Measurements from ENCODE around the gene RTN4RL2.
"Not testable (repeated sequence)": the region's sequence is repeated elsewhere in the genome, so short reads cannot be mapped to it uniquely, and the experiment has no call there.

RTN4RL2 gene

DNA sequence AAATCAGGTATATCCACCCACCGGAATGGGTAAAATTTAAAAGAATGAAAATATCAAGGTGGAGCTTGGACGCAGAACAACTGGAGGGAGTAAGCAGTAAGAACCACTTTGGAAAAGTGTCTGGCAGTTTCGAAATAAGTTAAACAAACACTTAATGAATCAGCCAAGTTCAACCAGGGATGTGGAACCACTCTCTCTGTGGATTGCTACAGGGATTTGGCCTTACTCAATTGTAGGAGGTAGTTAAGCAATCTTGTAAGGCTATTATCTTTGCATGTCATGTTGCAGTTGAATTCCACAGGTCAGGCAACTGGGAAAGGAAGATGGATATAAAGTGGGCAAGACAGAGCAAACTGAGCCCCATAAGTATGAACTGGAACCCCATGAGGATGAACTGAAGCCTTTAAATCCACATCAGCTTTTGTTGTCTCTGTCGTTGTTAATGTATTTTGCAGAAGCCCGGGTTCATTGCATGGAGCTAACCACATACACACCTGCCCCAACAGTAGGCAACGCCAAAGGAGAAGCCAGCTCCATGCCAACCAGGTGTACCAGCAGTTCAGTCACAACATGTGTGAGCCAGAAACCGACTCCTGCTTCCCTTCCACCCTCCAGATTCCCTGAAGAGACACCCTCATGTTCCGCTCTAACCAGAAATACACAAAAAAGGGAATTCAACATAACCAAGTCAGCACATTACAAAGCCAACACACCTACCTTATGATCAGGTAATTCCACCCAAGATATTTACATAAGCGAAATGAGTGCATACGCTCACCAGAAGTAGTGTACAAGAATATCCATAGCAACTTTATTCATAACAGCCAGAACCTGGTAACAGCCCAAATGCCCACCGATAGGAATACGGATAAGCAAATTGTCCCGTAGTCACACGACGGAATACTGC is 25.4 kb upstream of the RTN4RL2 start:
- no peak for DNase-seq

- no peak for DNase-seq
Measured at GRCh38 chr11:57436031-57436430, 24.3 kb upstream of the RTN4RL2 start.

DNA sequence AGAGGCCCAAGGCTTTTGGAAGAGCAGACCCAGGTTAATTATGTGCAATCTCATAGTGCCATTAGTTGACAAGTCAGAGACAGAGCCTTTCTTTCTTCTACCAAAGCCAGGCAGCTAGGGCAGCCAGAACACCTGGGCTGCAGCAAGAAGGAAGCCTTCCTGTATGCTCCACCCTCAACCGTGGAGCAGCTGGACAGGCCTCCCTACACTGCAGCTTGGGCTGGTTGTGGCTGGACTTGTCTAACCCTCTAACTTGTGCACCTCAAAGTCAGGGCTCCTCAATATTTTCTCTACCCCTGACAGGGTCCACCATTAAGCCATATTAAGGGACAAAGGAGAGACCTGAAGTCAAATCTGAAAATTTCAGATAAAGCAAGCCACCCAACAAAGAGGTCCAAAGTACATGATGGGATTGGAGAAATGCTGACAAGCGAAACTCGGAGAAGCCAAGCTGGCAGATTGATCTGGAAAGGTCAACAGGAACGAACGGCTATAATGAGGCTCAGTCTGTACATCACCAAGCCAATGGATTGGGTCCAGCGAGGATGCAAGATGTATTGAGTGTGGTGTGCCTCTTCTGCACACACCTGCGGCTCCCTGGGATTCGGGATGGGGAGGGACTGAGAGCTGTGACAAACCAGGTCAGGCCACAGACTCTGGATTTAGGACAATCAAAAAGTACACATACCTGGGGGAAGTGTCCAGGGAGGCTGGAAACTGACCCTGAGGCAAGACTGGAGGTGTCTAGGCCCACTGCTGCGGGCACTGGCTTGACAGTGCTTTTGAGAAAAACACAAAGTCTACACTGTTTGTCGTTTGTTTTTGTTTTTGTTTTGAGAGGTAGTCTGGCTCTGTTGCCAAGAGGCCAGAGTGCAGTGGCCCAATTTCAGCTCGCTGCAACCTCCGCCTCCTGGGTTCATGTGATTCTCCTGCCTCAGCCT is 21.7 kb upstream of the RTN4RL2 start:
- no peak for DNase-seq

DNA sequence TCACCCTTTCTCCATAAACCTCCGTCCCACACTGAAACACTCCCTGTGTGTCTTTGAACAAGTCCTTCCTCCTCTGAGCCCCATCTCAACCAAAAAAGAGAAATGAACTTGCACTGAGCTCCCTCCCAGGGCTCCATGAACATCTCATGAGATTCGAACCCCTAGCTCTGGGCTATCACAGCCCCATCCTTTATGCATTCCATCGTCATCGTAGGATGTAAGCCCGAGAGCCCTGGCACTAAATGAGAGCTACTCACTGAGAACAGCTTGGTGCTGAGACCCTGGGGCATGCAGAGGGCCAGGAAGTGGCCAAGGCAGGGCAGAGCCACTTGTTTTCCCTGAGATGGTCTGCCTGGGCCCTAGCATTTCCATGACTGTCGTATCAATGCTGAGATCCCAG is 20.5 kb upstream of the RTN4RL2 start:
- no peak for DNase-seq

DNA sequence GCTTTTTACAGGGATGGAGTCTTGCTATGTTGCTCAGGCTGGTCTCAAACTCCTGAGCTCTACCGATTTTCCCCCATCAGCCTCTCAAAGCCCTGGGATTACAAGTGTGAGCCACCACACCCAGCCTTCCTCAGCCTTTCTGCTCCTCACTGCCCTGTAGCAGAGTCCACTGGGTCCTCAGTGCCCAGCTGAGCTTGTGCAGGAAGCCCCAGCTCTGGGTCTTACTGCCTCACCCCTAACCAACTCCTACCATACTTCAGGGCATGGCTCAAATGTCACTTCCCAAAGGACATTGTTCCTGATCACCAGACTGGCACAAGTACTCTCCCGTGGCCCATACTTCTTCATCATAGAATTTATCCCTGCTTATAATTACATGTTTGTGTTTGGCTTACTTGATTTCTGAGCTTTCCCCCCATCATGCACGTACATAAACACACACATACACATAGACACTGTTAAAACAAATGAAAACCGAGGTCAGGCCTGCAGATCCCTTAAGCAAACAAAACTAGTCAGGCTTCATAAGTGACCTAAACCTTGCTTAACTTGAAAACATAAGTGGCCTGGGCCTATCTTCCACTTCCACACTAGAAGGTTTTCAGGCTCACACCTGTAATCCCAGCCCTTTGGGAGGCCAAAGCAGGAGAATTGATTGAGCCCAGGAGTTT is 19.4 kb upstream of the RTN4RL2 start:
- DNase-seq = no peak

GRCh38 chr11:57444362-57445121 is 15.8 kb upstream of the RTN4RL2 start:
- DNase-seq = no peak

DNA sequence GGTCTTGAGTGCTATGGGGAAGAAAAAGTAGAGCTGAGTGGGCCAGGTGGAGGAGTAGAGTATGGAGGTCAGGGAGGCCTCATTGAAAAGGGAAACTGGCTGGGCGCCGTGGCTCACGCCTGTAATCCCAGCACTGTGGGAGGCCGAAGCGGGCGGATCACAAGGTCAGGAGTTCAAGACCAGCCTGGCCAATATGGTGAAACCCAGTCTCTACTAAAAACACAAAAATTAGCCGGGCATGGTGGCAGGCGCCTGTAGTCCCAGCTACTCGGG is 15.3 kb upstream of the RTN4RL2 start:
- not testable (repeated sequence) for DNase-seq

GRCh38 chr11:57446055-57446454 is 14.3 kb upstream of the RTN4RL2 start:
- DNase-seq = no peak

- no peak for DNase-seq
Measured at GRCh38 chr11:57453543-57454177, 6.7 kb upstream of the RTN4RL2 start.

- peak; percentile 27 to 72 (median 54) for DNase-seq
Measured at GRCh38 chr11:57456960-57457642, 3.2 kb upstream of the RTN4RL2 start.

GRCh38 chr11:57457643-57458023 is 2.7 kb upstream of the RTN4RL2 start:
- no peak for DNase-seq

- no peak for DNase-seq
Measured at GRCh38 chr11:57458060-57458409, 2.3 kb upstream of the RTN4RL2 start.

GRCh38 chr11:57458410-57459163 is 1.7 kb upstream of the RTN4RL2 start:
- peak in 2 of 4 experiments; percentile 24 to 26 for DNase-seq

GRCh38 chr11:57459164-57460021 is 935 bp upstream of the RTN4RL2 start:
- peak in 2 of 4 experiments; percentile 10 to 15 for DNase-seq

DNA sequence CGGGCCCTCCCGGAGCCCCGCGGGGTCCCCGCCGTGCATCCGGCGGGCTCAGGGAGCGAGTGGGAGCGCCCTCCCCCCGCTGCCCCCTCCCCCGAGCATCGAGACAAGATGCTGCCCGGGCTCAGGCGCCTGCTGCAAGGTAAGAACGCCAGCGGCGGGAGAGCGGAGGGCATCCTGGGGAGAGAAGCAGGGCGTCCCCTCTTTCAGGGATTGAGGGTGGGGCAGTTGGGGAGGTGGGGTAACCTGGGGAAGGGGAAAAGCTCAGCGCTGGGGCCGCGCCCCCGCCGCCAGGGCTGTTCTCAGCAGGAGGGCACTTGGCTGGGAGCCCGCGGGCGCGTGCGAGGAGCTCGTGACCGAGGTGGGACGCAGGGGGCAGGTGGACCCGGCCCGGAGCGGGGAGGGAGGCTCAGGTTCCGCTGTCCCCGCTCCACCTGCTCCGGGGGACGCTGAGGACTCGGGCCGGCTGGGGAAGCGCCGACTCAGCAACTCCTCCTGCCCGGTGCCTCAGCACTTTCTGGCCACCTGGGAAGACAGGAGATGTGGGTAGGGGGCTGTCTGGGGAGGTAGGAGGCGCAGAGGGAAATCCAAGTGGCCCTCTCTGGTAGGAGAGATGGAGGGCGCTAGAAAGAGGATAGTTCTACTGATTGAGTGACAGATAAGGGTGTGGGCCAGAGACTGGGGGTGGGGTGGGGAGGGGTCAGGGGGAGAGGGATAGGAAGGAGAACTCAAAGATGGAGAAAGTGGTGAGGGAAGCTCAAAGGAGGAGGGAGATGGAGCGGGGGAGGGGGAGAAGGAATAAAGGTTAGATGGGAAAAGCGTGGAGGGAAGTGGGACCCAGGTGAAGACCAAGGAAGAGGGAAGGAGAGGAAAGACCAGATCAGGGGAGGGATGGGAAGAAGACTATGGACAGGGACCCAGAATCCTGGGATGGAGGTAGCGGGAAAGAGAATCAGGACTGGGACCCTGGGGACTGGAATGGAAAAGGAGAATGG is 726 bp downstream of the RTN4RL2 start:
- no peak for DNase-seq

DNA sequence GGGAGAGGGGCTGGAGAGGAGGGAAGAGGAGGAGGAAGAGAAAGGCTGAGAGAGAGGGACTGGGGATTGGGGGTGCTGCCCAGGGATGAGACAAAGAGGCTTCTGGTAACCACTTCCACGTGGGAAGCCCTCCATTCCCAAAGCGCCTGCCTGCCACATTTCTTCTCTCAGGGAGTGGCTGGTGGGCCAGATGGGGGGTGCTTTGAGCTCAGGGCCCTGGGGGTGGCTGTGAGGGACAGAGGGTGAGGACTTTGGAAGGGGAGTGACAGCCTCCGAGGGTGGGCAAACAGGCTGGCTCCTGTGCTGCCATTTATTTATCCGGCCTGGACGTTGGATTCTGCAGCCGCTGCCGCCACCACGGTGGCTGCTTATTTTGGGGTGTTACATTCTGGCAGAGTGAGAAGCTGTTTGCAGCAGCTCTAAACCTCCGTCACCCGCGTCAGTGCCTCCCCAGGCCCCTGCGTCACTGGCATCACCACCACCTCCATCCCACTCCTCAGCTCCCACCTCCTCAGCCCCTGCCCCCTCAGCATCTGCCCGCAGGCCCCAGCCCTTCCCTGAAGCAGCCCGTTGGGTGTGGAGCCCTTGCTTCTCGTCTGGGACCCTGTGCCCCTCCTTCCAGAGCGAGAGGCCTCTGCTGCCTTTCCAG is 1.6 kb downstream of the RTN4RL2 start:
- DNase-seq = no peak

DNA sequence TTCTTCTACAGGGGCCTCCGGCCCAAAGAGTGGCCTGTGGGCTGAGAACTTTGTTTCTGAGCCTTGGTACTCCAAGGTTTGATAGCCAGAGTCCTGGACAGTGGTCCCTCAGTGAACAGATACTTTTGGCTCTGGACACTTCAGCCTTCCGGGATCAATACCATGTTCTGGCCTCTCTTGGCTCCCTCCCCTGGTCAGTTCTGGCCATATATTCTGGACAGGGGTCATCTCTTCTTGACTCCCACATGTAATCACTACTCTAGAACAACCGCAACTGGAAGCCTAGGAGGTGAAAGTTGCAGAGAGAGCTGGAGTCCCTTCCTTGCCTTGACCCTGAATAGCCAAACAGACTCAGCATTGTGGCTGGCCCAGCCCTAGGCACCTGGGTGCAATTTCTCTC is 2.3 kb downstream of the RTN4RL2 start:
- DNase-seq = no peak
